Activated naive CD4-positive, alpha-beta T cell (primary cell): ENCODE results near the gene HECW1.

Experiments
- DNase-seq, 4 experiments: peaks; one replicate each; lab custom pipeline; 2025; lab: John Stamatoyannopoulos, UW

Gene HECW1

GRCh38 chr7:43148161-43148731, 35.8 kb downstream of the HECW1 start:
- no peak for DNase-seq

GRCh38 chr7:43151076-43151475, 38.6 kb downstream of the HECW1 start:
- DNase-seq, result no peak

- no peak for DNase-seq
These were observed 40.2 kb downstream of the HECW1 start for GRCh38 chr7:43152696-43153095.

GRCh38 chr7:43155636-43156035, 43.2 kb downstream of the HECW1 start:
- no peak for DNase-seq

GRCh38 chr7:43163885-43164284, 51.4 kb downstream of the HECW1 start:
- DNase-seq, result no peak

GRCh38 chr7:43164757-43165156, 52.3 kb downstream of the HECW1 start:
- no peak for DNase-seq

- DNase-seq, result no peak
These were observed 54.2 kb downstream of the HECW1 start for GRCh38 chr7:43166686-43167085.

- DNase-seq, result no peak
These were observed 56.6 kb downstream of the HECW1 start for GRCh38 chr7:43169076-43169475.

- DNase-seq, result no peak
These were observed 58.1 kb downstream of the HECW1 start for GRCh38 chr7:43170571-43170970.

- DNase-seq, result no peak
These were observed 63.2 kb downstream of the HECW1 start for GRCh38 chr7:43175570-43176200.

GRCh38 chr7:43179393-43179792, 66.9 kb downstream of the HECW1 start:
- DNase-seq, result no peak

- DNase-seq, result no peak
These were observed 80.5 kb downstream of the HECW1 start for GRCh38 chr7:43192806-43193460.

- no peak for DNase-seq
These were observed 81.4 kb downstream of the HECW1 start for GRCh38 chr7:43193893-43194292.

- DNase-seq, result no peak
These were observed 82.8 kb downstream of the HECW1 start for GRCh38 chr7:43195256-43195655.

GRCh38 chr7:43195768-43196167, 83.3 kb downstream of the HECW1 start:
- no peak for DNase-seq

- no peak for DNase-seq
These were observed 83.9 kb downstream of the HECW1 start for GRCh38 chr7:43196379-43196778.

- DNase-seq, result no peak
These were observed 85.6 kb downstream of the HECW1 start for GRCh38 chr7:43198016-43198415.

- DNase-seq, result no peak
These were observed 86.2 kb downstream of the HECW1 start for GRCh38 chr7:43198599-43199090.

- DNase-seq, result no peak
These were observed 87.1 kb downstream of the HECW1 start for GRCh38 chr7:43199371-43200160.

- no peak for DNase-seq
These were observed 89.5 kb downstream of the HECW1 start for GRCh38 chr7:43201912-43202311.

GRCh38 chr7:43204081-43204480, 91.6 kb downstream of the HECW1 start:
- no peak for DNase-seq

- no peak for DNase-seq
These were observed 92.8 kb downstream of the HECW1 start for GRCh38 chr7:43205171-43205795.
